ENCODE data around the gene NEO1.
"Not testable (repeated sequence)": the region's sequence is repeated elsewhere in the genome, so short reads cannot be mapped to it uniquely, and the experiment has no call there.

The NEO1 gene

DNA sequence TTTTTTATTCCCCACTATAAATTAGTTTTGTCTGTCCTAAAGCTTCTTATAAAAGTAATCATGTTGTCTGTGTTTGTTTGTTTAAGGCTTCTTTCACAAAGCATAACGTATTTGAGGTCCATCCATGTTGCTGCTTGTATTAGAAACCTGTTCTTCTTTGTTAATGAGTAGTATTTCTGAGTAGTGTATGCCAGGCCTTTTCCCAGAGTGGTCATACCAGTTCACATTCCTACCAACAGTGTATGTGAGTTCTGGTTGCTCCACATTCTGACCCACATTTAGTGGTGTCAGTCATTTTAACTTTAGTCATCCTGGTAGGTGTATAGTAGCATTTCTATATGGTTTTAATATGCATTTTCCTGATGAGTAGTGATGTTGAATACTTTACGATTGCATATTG is 98.6 kb downstream of the NEO1 start:
- DNase-seq = no peak

DNA sequence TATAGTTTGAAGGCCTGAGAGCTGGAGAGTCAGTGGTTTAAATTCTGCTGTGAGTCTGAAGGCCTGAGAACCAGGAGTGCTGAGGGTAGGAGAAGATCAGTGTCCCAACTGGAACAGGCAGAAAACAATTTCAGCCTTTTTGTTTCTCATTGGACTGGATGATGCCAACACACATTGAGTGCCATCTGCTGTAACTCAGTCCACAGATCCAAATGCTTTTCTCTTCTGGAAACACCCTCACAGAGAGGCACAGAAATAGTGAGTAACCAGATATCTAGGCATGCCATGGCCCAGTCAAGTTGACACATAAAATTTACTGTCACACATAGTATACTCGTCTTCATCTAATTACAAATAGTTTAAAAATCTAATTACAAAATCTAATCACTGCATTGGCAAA is 100.8 kb downstream of the NEO1 start:
- DNase-seq = no peak

DNA sequence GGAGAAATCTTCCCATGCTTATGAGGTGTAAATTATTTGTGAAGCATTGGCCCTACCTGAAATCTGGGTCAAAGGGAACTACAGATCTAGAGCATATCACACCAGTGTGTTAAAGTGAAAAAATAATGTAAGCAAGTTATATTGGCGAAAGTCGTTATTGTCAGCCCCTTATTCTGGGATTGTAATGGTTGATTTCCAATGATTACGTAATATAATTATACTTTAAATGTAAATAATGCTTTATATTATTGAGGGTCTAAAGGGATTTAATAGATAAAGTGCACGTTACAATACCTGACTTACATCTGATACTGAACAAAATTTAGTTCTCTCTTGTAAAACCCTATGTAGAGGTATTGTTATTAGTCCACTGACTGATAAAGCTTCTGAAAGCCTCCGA is 101.2 kb downstream of the NEO1 start:
- DNase-seq = no peak

DNA sequence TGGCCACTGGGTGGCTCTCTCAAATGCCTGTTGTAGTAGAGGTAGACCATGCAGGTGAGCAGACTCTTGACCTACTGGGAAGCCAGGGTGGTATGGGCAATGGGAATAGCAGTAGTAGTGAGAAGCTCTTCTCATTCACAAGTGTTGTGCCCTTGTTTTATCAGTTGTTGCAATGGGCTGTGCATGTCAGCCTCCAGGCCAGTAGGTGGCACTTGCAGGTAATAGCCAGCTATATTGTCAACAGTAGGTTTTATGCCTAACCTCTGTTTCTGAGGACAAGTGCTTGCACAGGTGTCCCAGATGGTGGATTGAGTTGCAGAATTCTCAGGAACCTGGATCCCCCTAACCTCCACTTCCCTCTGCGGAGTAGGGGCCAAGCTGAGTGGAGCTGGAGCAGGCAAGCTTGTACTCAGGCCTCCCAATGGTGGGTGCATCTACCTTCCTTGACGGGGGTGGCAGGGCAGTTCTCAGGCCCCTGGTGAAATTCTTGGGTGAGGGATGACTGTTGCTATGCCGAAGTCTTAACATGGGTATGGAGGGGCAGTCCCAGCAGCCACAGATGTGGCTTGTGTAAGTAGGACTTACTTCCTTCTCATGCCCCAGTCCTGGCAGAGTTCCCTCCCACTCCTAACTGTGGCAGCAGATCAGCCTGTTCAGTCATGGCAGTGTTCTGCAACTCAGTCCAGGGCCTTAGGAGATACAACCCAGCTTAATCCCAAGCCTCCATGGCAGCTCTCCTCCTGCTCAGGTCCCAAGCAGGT is 104.3 kb downstream of the NEO1 start:
- no peak for DNase-seq

DNA sequence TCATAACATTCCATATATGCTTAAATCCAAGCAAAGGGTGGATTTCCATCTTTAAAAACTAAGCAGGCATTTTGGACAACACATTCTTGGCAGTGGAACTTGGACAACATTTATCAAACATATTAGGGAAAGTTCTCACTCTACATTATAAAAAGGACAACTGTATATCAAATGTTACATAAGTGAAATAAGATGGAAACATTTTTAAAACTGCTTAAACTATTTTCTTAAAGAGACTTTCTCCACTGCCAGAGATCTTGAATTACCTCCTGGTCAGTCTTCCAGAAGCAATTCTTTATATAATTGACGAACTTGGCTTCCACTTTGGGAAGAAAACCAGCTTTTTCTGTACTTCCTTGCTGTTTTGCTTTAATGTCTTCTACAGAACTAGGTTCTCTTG is 109.3 kb downstream of the NEO1 start:
- no peak for DNase-seq

DNA sequence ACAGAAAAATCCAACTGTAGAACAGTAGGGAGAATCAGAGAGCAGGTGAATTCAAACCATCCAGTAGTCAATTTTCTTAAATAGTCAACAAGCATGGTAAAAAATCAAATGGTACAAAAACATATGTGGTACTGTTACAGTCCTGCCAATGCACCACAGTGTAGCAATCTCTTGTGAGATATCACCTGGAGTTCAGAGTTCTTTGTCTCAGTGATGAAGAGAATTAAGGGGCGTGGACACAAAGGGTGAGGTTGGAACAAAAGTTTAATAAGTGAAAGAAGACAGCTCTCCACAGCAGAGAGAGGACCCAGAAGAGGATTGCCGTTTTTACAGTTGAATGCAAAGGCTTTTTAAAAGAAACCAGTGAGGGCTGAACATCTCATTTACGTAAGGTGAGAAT is 113.2 kb downstream of the NEO1 start:
- DNase-seq = no peak

DNA sequence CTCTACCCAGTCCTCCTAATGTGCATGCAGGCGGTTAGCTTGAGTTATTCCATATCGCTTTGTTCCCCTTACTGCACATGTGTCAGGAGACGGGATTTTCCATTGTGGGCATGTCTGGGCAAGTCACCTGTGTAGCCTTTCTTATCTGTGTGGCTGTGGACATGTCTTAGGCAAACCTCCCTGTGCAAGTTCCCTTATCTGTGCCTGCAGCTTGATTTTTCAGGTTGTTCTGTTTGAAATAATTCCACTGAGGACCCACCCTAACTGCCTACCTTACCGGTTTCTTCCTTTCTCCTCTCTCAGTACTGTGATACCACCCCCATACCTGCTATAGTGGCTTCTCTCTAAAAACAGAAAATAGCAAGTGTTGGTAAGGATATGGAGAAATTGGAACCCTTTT is 113.6 kb downstream of the NEO1 start:
- DNase-seq = no peak

DNA sequence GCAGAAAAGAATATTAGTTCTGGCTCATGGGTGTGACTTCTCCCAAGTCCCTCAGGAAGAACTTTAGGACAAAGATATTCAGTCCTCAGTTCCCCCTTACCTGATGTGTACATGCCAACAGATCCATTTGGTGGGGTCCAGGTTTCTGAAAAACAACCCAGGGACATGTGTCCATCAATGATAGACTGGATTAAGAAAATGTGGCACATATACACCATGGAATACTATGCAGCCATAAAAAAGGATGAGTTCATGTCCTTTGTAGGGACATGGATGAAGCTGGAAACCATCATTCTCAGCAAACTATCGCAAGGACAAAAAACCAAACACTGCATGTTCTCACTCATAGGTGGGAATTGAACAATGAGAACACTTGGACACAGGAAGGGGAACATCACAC is 114.4 kb downstream of the NEO1 start:
- DNase-seq = not testable (repeated sequence)

DNA sequence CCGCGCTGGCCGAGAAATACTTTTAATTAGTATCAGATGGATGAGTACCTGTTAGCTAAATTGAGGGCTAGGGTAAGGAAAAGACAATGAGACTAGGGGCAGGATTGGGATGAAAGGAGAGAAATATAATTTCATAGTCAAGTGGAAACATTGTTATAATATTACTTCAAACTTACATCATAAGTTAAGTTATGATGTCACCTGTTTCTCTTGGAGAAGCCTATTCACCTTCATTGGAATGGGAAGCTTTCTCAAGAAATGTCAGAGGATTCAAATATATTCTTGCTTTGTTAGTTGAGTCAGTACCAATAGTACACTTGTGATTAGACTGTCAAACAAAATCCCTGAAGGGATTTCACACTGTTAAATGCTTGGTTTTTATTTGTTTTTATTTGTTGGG is 116.2 kb downstream of the NEO1 start:
- no peak for DNase-seq

DNA sequence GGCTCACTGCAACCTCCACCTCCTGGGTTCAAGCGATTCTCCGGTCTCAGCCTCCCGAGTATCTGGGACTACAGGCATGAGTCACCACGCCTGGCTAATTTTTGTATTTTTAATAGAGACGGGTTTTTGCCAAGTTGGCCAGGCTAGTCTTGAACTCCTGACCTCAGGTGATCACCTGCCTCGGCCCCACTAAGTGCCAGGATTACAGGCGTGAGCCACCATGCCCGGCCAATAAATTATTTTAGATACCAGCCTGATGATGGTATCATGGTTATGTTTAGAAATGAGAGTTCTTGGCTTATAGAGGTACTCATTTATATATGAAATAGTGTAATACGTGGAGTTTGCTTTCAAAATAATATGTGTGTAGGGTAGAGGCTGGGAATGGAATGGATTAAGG is 119.4 kb downstream of the NEO1 start:
- no peak for DNase-seq

DNA sequence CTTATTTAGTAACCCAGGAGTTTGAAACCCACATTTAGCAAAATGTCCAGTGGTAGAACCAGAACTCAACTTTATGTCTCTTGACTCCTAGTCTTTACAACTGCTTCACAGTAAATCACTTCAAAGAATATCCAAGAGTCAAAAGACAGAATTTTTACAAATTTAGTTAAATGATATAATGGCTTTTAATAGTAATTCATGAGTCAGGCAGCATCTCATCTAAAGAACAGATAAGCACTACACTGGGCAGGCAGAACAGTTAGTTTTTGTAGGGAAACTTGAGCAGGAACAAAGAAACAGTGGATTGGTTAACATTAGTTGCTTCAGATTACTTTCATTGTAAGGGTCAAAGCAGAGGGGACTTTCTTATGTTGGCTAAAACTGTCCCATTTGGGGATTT is 120.2 kb downstream of the NEO1 start:
- no peak for DNase-seq

DNA sequence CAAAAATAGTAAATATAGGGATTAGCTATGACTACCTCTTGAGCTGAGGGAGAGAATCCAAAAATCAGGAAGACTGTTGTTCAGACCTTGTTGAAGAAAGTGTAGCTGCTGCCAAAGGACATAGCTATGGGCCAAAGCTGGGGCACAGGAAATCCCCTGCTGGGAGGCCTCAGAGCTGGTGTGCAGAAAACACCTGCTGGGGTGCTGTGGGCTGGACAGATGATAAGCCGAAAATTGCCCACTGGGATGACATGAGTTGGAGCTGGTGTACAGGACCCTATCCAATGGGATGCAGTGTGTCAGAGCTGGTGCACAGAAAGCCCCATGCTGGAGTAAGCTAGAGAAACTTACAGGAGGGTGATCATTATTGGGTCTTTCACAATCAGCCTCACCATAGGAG is 121.9 kb downstream of the NEO1 start:
- DNase-seq = no peak

DNA sequence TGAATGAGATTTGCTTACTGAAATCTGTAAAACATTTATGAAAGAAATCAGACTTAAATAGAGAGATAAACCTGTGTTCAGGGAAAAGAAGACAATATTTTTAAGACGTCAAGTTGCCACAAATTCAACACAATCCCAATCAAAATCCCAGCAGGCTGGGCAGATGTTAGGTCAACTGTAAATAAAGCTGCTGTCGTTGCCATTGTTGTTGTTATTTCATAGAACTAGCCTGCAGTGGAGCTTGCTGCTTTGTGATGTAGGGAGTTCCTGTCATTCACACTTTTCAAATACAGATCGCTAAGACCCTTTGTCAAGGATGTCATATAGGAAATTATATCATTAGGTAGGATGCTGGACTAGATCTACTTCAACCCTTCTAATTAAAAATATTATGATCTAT is 123.1 kb downstream of the NEO1 start:
- no peak for DNase-seq

DNA sequence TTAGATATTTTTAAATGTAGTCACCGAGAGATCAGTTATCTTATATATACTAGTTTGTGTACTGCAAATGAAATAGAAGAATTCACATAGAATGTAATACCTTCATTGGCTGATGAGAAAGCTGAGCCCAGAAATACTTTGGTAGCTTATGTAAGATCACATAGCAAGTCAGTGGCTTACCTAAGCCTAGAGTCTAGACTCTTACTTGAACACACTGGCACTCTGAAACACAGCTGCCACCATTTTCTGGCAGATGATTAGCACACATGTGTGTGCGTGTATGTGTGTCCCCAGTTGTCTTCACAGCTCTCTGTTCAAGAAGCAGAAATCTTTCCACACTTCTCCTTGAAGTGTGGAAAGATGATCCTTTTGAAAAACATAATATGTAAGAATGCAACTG is 124.3 kb downstream of the NEO1 start:
- no peak for DNase-seq

DNA sequence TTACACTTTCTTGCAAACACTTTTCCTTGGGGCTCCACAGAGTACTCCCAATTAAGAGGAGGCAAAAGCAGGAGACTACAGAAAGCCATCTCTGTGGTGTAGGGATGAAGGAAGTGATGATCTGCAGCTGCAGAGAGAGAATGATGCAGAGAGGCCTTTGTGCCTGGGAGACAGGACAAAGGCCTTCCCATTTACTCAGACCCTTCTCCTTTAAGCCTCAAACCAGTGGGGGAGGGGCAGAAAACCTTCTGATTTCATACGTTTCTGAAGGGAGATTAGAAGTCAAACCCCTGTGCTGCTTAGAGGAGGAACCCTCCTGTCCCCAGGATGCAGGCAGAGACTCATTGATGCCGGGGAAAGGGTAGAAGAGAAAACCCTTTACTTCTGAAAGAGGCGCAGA is 130.8 kb downstream of the NEO1 start:
- no peak for DNase-seq

DNA sequence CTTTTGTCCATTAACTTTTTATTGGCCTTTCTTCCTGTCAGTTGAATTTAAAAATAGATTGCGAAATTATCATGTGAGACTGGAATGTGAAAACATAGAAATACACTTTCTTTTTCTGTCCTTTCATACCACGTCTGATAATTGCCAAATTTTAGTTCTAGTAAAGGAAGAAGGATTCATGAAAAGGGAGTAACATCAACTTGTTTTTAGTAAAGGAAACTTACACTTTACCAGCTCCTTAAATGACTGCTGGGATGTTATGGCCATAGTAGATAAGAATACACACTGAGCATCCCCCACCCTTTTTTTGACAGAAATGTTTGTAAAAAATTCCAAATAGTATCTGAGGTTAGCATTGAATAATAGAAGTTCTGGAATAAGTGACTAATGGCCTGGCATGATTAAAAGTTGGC is 137.9 kb downstream of the NEO1 start:
- DNase-seq = no peak

DNA sequence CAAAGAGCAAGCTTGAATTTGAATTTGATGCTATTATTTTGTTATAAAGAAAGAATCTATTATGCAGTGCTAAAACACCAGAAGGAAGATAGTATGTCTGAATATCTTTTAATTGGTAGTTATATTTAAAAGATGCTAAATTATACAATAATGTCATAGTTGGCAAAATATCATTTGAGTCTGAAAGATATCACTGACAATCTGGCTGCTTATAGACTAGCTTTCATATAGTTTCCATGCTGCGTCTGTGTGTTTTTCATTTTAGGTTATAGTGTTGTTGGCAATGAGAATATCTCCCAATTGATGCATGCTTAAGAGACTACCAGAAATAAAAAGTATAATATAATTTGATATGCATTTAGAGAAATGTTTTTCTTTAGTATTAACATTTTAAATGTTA is 142.9 kb downstream of the NEO1 start:
- DNase-seq = no peak

DNA sequence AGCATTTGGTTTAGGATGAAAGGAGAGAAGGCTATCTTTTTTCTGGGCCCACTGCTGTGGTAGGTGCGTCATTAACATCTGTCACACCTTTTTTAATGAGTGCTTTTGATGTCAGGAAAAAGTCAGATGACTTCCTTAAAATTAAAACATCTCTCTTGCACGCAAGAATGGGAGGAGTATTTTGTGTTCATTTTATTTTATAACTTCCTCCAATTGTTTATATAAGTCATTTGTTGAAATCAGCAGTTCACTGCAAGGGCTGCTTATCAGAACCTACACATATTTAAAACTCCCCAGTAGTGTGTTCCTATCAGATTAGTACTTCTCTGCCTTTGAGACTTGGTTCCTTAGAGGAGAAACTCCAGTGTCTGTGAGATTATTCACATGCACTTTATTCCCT is 143.8 kb downstream of the NEO1 start:
- no peak for DNase-seq

DNA sequence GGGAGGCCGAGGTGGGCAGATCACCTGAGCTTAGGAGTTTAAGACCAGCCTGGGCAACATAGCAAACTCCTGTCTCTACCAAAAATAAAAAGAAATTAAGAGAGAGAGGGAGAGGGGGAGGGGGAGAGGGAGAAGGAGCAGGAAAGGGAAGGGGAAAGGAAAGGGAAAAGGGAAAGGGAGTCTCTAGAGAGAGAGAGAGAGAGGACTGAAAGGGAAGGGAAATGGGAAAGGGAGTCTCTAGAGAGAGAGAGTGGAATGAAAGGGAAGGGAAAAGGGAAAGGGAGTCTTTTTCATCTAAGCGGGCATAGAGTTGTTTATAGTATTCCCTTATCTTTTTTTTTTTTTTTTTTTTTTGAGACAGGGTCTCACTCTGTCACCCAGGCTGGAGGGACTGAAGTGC is 148.1 kb downstream of the NEO1 start:
- DNase-seq = no peak

DNA sequence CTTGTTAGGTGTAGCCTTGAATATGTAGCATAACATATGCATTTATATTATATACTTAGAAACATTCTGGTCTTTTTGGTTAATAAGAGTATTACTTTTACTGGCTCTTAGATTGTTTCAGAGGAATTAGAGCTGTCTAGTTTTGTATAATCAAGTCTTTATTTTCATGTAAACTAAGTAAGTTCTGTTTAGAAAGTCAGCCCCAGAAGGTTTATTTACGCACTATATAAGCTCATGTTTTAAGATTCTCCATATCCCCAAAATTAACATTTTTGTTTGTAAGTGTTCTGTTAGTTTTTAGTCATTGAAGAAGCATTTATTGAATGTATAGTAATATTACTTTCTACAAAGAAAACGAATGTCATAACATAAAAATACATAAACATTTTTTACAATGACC is 158.4 kb downstream of the NEO1 start:
- no peak for DNase-seq

DNA sequence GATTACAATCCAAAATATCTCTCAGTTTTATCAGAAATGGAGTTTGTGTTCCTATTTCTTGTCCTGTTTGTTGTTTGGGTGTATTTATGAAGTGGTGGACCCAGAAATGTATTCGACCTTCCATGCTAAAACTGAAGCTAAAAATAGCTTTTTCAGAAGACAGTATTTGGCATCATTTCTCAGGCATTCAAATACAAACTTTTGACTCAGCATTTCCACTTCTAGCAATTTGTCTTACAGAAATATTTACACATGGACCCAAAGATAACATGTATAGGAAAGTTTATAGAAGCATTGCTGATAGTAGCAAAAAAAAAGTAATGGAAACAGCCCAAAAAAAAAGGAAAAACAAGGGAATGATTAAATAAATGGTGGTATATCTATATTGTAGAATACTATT is 160.2 kb downstream of the NEO1 start:
- no peak for DNase-seq

DNA sequence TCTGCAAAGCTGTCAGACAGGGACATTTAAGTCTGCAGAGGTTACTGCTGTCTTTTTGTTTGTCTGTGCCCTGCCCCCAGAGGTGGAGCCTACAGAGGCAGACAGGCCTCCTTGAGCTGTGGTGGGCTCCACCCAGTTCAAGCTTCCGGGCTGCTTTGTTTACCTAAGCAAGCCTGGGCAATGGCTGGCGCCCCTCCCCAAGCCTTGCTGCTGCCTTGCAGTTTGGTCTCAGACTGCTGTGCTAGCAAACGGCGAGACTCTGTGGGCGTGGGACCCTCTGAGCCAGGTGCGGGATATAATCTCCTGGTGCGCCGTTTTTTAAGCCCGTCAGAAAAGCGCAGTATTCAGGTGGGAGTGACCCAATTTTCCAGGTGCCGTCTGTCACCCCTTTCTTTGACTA is 169.2 kb downstream of the NEO1 start:
- DNase-seq = not testable (repeated sequence)

DNA sequence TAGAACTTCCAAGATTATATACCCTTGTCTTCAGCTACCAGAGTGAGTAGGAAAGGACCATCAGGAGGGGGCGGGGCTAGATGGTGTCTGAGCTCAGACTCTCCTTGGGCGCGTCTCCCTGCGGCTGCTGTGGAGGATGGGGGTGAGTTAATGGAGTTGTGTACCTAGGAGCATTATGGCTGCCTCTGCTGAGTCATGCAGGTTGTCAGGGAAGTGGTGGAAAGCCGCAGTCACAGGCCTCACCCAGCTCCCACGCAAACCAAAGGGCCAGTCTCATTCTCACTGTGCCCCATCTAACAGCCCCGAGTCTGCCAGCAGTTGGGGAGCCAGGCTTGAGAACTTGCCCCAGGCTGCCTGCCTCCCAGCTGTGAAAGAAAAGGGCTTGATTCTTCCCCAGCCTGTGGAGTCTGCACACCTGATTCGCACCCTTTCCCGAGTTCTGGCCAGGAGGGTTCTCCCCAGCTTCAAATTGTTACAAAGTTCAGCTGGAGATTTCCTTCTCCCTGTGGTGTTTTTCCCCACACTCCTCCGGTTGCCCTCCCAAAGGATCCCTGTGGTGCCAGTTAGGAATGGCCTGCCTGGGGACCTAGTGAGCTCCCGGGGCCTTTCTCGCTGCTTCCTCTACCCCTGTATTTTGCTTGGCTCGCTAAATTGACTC is 173.2 kb downstream of the NEO1 start:
- no peak for DNase-seq

DNA sequence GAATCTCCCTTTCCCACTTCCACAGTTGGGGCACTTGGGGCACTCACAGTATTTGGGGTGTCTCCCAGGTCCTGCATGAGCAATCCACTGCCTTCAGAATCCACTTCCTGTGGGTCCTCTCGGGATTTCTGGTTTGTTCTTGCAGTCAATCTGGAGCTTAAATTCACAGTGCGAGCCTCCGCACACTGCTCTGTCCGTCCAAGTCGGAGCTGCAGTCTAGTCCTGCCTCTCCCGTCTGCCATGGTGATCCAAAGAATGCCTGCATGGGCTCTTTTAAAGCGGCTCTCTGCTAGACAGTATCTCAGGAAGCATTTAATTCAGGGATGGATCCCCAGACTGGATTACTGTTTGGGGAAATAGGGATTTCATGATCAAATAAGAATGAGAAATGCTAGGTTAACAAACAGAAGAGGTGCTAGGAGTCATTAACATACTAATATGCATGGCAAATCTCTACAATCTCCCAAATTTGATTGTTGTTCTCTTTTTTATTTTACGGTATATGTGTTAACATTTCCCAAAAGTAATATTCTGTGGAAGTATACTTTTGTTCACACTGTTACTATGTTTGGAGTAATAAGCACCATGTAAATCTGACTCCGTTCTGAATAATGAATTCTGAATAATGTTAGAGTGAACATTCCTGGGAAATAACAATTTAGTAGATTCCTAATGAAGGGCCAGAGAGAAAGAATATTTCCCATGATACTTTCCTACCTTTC is 174.0 kb downstream of the NEO1 start:
- DNase-seq = no peak

All from activated T-cell treated with anti-CD3 and anti-CD28 coated beads, Interleukin-2, amount 50 U/mL, for 1 hour (primary cell).